GM12875 (cell line): ENCODE results near the gene TMSB15B.
"Not testable (repeated sequence)": the region's sequence is repeated elsewhere in the genome, so short reads cannot be mapped to it uniquely, and the experiment has no call there.

Source experiments
- H3K4me3 ChIP-seq: one replicate; pipeline ENCODE4 v1.5.1; 2011; ENCODE audit warnings: low read depth, low read length, control low read depth
- TF ChIP-seq, protein P1 (sequence below): IDR thresholded peaks from 2 replicates; pipeline ENCODE4 v1.5.1; 2011; ENCODE audit warnings: low read depth, mild to moderate bottlenecking, control low read depth, inconsistent platforms, low read length, moderate library complexity, borderline replicate concordance; ENCODE audit not compliant: insufficient read depth

TMSB15B gene

DNA sequence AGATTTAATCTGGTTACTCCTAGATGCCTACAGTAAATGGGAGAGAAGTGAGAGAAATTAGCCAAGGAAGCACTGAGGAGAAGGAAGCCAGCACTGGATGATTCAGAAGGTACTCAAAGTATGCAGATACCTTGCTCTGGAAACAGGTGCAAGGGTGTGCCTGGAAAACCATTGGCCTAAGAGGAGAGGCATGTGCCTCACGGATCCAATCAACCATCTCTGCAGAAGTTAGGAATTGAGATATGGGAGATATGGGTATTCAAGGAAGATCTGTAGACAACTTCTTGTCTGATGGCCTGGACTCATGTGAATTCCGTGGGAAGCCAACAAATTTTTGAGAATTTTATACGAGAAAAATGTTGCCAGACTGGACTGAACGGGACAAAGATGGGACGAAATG lies 46.4 kb downstream of the TMSB15B start:
- TF ChIP-seq, protein P1, sequence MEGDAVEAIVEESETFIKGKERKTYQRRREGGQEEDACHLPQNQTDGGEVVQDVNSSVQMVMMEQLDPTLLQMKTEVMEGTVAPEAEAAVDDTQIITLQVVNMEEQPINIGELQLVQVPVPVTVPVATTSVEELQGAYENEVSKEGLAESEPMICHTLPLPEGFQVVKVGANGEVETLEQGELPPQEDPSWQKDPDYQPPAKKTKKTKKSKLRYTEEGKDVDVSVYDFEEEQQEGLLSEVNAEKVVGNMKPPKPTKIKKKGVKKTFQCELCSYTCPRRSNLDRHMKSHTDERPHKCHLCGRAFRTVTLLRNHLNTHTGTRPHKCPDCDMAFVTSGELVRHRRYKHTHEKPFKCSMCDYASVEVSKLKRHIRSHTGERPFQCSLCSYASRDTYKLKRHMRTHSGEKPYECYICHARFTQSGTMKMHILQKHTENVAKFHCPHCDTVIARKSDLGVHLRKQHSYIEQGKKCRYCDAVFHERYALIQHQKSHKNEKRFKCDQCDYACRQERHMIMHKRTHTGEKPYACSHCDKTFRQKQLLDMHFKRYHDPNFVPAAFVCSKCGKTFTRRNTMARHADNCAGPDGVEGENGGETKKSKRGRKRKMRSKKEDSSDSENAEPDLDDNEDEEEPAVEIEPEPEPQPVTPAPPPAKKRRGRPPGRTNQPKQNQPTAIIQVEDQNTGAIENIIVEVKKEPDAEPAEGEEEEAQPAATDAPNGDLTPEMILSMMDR = no peak
- H3K4me3 ChIP-seq = no peak overlapping the region

DNA sequence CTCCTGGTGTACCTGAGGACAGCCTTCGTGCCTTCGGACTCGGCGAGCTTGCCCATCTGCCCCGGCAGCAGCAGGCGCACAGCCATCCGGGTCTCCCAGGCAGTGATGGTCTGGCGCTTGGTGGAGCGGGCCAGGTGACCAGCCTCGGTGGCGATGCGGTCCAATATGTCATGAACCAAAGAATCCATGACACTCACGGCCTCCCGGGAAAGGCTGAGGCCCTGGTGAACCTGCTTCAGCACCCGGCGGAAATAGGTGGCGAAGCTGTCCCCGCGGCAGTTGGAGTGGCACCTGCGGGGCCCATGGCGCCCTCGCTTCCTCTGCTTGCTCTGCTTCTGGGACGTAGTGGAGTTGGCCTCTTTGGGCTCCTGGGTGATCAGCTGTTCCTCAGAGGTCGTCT lies 50.7 kb downstream of the TMSB15B start:
- TF ChIP-seq, protein P1 = no peak
- H3K4me3 ChIP-seq = no peak overlapping the region

DNA sequence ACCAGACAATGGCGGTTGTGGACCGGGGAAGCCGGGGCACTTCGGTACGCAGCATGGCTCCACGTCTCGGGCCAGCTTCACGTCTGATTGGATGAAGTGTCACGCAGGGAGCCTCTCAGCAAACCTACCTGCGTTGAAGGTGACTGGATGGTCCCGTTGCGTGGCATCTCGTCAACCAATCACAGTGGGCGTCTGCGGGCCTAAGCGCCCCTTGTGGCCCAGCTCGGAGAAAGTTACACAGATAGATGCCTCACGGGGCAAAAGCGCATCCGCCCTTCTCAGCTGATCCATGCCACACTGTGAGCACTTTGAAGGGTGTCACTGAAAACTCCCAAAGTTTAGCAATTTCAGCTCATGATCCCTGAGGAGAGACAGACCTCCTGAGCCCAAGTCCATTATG lies 51.2 kb downstream of the TMSB15B start, which contains the start of gene H2BW1:
Gene H2BW1, minus strand, starts transcription at position 103 of the 400 bp plus-strand sequence. CDS start 132 bp downstream, outside the sequence.
- TF ChIP-seq, protein P1 = no peak
- no peak within 1 kb of the TSS for H3K4me3 ChIP-seq

DNA sequence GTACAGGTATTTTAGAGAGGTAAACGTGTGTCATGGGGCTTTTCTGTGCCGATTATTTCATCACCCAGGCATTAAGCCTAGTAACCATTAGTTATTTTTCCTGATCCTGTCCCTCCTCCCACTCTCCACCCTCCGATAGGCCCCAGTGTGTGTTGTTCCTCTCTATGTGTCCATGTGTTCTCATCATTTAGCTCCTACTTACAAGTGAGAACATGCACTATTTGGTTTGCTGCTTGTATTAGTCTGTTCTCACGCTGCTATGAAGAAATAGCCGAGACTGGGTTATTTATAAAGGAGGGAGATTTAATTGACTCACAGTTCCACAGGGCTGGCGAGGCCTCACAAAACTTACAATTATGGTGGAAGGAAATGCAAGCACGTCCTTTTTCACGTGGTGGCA lies 53.1 kb downstream of the TMSB15B start:
- H3K4me3 ChIP-seq = not testable (repeated sequence)
